Upper lobe of left lung (tissue), 4 donors: ENCODE data around the gene LRRC26.

Experiments
- CTCF ChIP-seq, 6 experiments: fragments of 450-650 bp in 4 of 6; fragments of 200-600 bp in 2 of 6; sonication (generic) in 2 of 6; IDR thresholded peaks; one replicate each; pipeline ENCODE4 v1.5.1; 2016 to 2019; ENCODE audit warnings: antibody characterized with exemption in 6 of 6
- POLR2A ChIP-seq, 4 donors: fragments of 450-650 bp; IDR thresholded peaks; one replicate each; pipeline ENCODE4 v1.5.1; 2016 to 2017; ENCODE audit warnings: antibody characterized with exemption in 4 of 4, mild to moderate bottlenecking in 2 of 4
- POLR2AphosphoS5 ChIP-seq, 2 donors: sonication (generic); formaldehyde crosslinking; IDR thresholded peaks; one replicate each; pipeline ENCODE4 v1.5.1; 2017; ENCODE audit warnings: antibody characterized with exemption in 2 of 2

GRCh38 chr9:137185921-137186320 lies 16.1 kb upstream of the LRRC26 start:
- TF ChIP-seq CTCF (IDR thresholded peaks at IDR 0.05): no peak
- TF ChIP-seq POLR2A (IDR thresholded peaks at IDR 0.05): no peak
- TF ChIP-seq POLR2AphosphoS5 (IDR thresholded peaks at IDR 0.05): no peak
